HCT116 (cell line): ENCODE data around the gene WSB1. TPM values are rescaled to one million over a fixed set of nuclear protein-coding genes. Genes with fewer than 3 reads are reported as not detected.

Experiments used
- ATAC-seq: fragments of 200-7000 bp; cut with Tn5 transposase; 2 replicates; pipeline ENCODE4 v1.9.1; 2020; ENCODE audit warnings: mild to moderate bottlenecking, moderate library complexity
- BruUV-seq: library from RNA; stranded (reverse); fragments of 400-500 nt; replicated peaks from 2 replicates; lab custom pipeline; 2021; lab: Mats Ljungman, UMichigan
- CTCF ChIA-PET: fragments of 300-600 bp; sonication (Branson Sonifier 250); formaldehyde crosslinking; loops from one replicate; lab custom pipeline; 2021; ENCODE audit warnings: antibody characterized with exemption; lab: Charles Lee
- POLR2A ChIA-PET: fragments of 300-600, 350-600 bp; sonication (Branson Sonifier 250); formaldehyde crosslinking; loops from one replicate; lab custom pipeline; 2021; ENCODE audit warnings: antibody characterized with exemption; lab: Charles Lee
- RAD21 ChIA-PET, 2 experiments: fragments of 300-600 bp; sonication (Branson Sonifier 250); formaldehyde crosslinking; loops; one replicate each; lab custom pipeline; 2023; ENCODE audit warnings: low total read pairs in 2 of 2; ENCODE audit not compliant: uncharacterized antibody in 2 of 2, unreplicated experiment in 2 of 2, low non-redundant PET in 1 of 2; lab: Charles Lee
- DNase-seq: peaks from one replicate; pipeline ENCODE4 v3.0.0-alpha.2; 2010; ENCODE audit warnings: low read depth, low spot score
- H2AFZ ChIP-seq: fragments of 200-600 bp; shearing (Covaris generic), sonication (generic); 2 replicates; pipeline ENCODE4 v1.6.1; 2017; ENCODE audit warnings: low read depth, mixed run types, mixed read lengths, antibody characterized with exemption, low read length; ENCODE audit not compliant: poor library complexity, severe bottlenecking
- H3K27ac ChIP-seq: 2 replicates; pipeline ENCODE4 v1.5.1; 2012; ENCODE audit warnings: low read depth, low read length
- H3K27me3 ChIP-seq: fragments of 200-600 bp; sonication (generic); 2 replicates; pipeline ENCODE4 v1.6.1; 2016; ENCODE audit warnings: mixed run types, low read length, mixed read lengths; ENCODE audit not compliant: insufficient read depth
- H3K36me3 ChIP-seq, 2 experiments: fragments of 200-500 bp in 1 of 2; fragments of 200-600 bp in 1 of 2; sonication (Bioruptor generic) in 1 of 2; sonication (generic) in 1 of 2; 2 replicates each; pipeline versions ENCODE4 v1.5.1 to v1.6.1; 2014 to 2016; ENCODE audit warnings: low read length in 2 of 2, inconsistent platforms in 1 of 2, mixed read lengths in 1 of 2, mixed run types in 1 of 2; ENCODE audit not compliant: insufficient read depth in 2 of 2, control insufficient read depth in 1 of 2
- H3K4me1 ChIP-seq, 2 experiments: fragments of 200-600 bp in 1 of 2; sonication (generic) in 1 of 2; 2 replicates each; pipeline versions ENCODE4 v1.5.1 to v1.6.1; 2012 to 2017; ENCODE audit warnings: low read length in 2 of 2, inconsistent platforms in 1 of 2, mild to moderate bottlenecking in 1 of 2, mixed read lengths in 1 of 2, mixed run types in 1 of 2, moderate library complexity in 1 of 2; ENCODE audit not compliant: insufficient read depth in 2 of 2, control insufficient read depth in 1 of 2
- H3K4me2 ChIP-seq: fragments of 200-600 bp; sonication (generic); 2 replicates; pipeline ENCODE4 v1.6.1; 2017; ENCODE audit warnings: mixed run types, low read length, mixed read lengths
- H3K4me3 ChIP-seq, 2 experiments: fragments of 200-600 bp in 1 of 2; sonication (generic) in 1 of 2; replicated peaks in 1 of 2; 2 replicates each; pipeline ENCODE4 v1.5.1; 2011 to 2016; ENCODE audit warnings: low read length in 2 of 2, control low read depth in 1 of 2, low read depth in 1 of 2, mild to moderate bottlenecking in 1 of 2, mixed read lengths in 1 of 2, mixed run types in 1 of 2
- H3K79me2 ChIP-seq: fragments of 200-600 bp; sonication (generic); 2 replicates; pipeline ENCODE4 v1.6.1; 2017; ENCODE audit warnings: mild to moderate bottlenecking, mixed run types, low read length, moderate library complexity, mixed read lengths; ENCODE audit not compliant: insufficient read depth
- H3K9ac ChIP-seq: fragments of 200-600 bp; sonication (generic); 2 replicates; pipeline ENCODE4 v1.6.1; 2016; ENCODE audit warnings: low read length, mixed read lengths
- H3K9me2 ChIP-seq: fragments of 200-600 bp; sonication (generic), shearing (Covaris generic); 2 replicates; pipeline ENCODE4 v1.6.1; 2017; ENCODE audit warnings: mixed run types, mild to moderate bottlenecking, moderate library complexity; ENCODE audit not compliant: insufficient read depth
- H3K9me3 ChIP-seq, 2 experiments: fragments of 200-500 bp in 1 of 2; fragments of 200-600 bp in 1 of 2; sonication (Bioruptor generic) in 1 of 2; sonication (generic) in 1 of 2; 2 replicates each; pipeline ENCODE4 v1.6.1; 2014 to 2017; ENCODE audit warnings: low read length in 2 of 2, mixed read lengths in 2 of 2, inconsistent platforms in 1 of 2, low read depth in 1 of 2, mild to moderate bottlenecking in 1 of 2, mixed run types in 1 of 2, moderate library complexity in 1 of 2; ENCODE audit not compliant: control insufficient read depth in 1 of 2, insufficient read depth in 1 of 2
- H4K20me1 ChIP-seq: fragments of 200-600 bp; sonication (generic), shearing (Covaris generic); 2 replicates; pipeline ENCODE4 v1.6.1; 2017; ENCODE audit warnings: mixed run types, mild to moderate bottlenecking, moderate library complexity; ENCODE audit not compliant: insufficient read depth
- CEBPB ChIP-seq: IDR thresholded peaks from 2 replicates; pipeline ENCODE4 v1.6.1; 2012; ENCODE audit warnings: low read depth
- EZH2phosphoT487 ChIP-seq: fragments of 200-600 bp; IDR thresholded peaks from 2 replicates; pipeline ENCODE4 v1.6.1; 2018; ENCODE audit warnings: antibody characterized with exemption, borderline replicate concordance
- POLR2AphosphoS5 ChIP-seq: IDR thresholded peaks from 2 replicates; pipeline ENCODE4 v1.6.1; 2011; ENCODE audit warnings: mild to moderate bottlenecking, low read depth, low read length, moderate library complexity
- SP1 ChIP-seq: IDR thresholded peaks from 2 replicates; pipeline ENCODE4 v1.6.1; 2012; ENCODE audit warnings: low read depth
- TCF7L2 ChIP-seq: IDR thresholded peaks from 2 replicates; pipeline ENCODE4 v1.7.0; 2011; ENCODE audit warnings: borderline replicate concordance, inconsistent platforms; ENCODE audit not compliant: insufficient read depth, insufficient read length; ENCODE audit errors: extremely low read depth
- YY1 ChIP-seq: IDR thresholded peaks from 2 replicates; pipeline ENCODE4 v1.6.1; 2011; ENCODE audit warnings: low read length, low read depth, moderate library complexity, mild to moderate bottlenecking; ENCODE audit not compliant: insufficient replicate concordance; ENCODE audit errors: extremely low read depth
- ZFX ChIP-seq: fragments of 450-650 bp; IDR thresholded peaks from 2 replicates; pipeline ENCODE4 v1.6.1; 2017
- intact Hi-C: fragments of 100-400 bp; cut with micrococcal nuclease; formaldehyde crosslinking; loops from 2 replicates; pipeline ENCODE4 v1.10.0; 2022
- total RNA-seq: library from RNA; stranded (reverse); gene quantifications from one replicate; pipeline ENCODE4 v1.2.1, GENCODE V29; 2021; ENCODE audit not compliant: unreplicated experiment
- TF ChIP-seq, protein P1 (sequence below), 3 experiments: fragments of 200-600 bp in 1 of 3; sonication (generic) in 1 of 3; IDR thresholded peaks in 2 of 3; conservative IDR thresholded peaks in 1 of 3; 2 replicates each; pipeline ENCODE4 v1.5.1; 2012 to 2017; ENCODE audit warnings: low read depth in 2 of 3, low read length in 2 of 3, antibody characterized with exemption in 1 of 3, borderline replicate concordance in 1 of 3, control low read depth in 1 of 3, mild to moderate bottlenecking in 1 of 3, mixed read lengths in 1 of 3, mixed run types in 1 of 3, moderate library complexity in 1 of 3; ENCODE audit not compliant: insufficient read depth in 1 of 3

The WSB1 gene
- total RNA-seq, 1 experiment from 2014 or later, result 88.0 TPM

DNA sequence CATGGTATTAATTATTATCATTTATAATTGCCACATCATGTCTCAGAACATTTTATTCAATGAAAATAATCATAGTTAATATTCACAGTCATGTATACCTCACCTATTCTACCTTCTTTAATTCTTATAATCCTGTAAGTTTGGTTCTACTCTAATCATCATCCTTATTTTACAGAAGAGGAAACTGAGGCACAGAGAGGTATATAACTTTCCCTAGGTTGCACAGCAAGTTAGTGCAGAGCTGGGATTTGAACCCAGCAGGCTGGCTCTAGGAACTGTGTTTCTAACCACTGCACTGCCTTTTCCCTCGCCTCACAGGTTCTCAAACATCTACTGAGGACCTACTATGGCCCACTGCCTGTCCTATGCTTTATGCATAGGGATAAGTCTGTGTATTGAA lies 32.7 kb downstream of the WSB1 start:
- BruUV-seq, result no TSS peak
- TF ChIP-seq, protein P1, sequence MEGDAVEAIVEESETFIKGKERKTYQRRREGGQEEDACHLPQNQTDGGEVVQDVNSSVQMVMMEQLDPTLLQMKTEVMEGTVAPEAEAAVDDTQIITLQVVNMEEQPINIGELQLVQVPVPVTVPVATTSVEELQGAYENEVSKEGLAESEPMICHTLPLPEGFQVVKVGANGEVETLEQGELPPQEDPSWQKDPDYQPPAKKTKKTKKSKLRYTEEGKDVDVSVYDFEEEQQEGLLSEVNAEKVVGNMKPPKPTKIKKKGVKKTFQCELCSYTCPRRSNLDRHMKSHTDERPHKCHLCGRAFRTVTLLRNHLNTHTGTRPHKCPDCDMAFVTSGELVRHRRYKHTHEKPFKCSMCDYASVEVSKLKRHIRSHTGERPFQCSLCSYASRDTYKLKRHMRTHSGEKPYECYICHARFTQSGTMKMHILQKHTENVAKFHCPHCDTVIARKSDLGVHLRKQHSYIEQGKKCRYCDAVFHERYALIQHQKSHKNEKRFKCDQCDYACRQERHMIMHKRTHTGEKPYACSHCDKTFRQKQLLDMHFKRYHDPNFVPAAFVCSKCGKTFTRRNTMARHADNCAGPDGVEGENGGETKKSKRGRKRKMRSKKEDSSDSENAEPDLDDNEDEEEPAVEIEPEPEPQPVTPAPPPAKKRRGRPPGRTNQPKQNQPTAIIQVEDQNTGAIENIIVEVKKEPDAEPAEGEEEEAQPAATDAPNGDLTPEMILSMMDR (IDR thresholded peaks at IDR 0.05 in 2 of 3, conservative IDR thresholded peaks at IDR 0.05 in 1 of 3; ENCODE audit: borderline replicate concordance in 1 of 3, insufficient read depth in 1 of 3, low read depth in 2 of 3, low read length in 2 of 3), result no peak
- TF ChIP-seq EZH2phosphoT487 (no peak), SP1 (no peak)
- POLR2A ChIA-PET, result interaction anchor here (1.8 kb wide), 1 partner anchor 32 kb away, joined by 8 read pairs; no protein-coding TSS in a partner anchor

GRCh38 chr17:27327397-27327796 lies 33.5 kb downstream of the WSB1 start:
- DNase-seq (no peak), ATAC-seq (no peak)
- no TSS peak for BruUV-seq
- H3K36me3 ChIP-seq, result no peaks in the 10 kb centered on the region
- TF ChIP-seq EZH2phosphoT487 (no peak), ZFX (no peak), SP1 (no peak), POLR2AphosphoS5 (no peak), TCF7L2 (no peak), CEBPB (no peak), YY1 (no peak)
- no peak overlapping the region for H3K9ac ChIP-seq
- H3K4me1 ChIP-seq, result peaks cover 25 to 32% of the 10 kb centered on the region in 2 experiments
- no peak overlapping the region for H3K27ac ChIP-seq
- no peak overlapping the region for H2AFZ ChIP-seq
- H3K9me3 ChIP-seq, result no peaks in the 10 kb centered on the region
- intact Hi-C loops, result no loop called here
- H3K9me2 ChIP-seq, result no peaks in the 10 kb centered on the region
- ChIA-PET POLR2A (interaction anchor here (0.6 to 1.8 kb wide), 2 partner anchors 8 to 32 kb away, joined by 4 to 8 read pairs; no protein-coding TSS in a partner anchor), CTCF (interaction anchor here (0.7 to 2.0 kb wide), 3 partner anchors 91 to 327 kb away, joined by 3 to 6 read pairs (median 3); no protein-coding TSS in a partner anchor), RAD21 (no interaction called here)
- H3K4me2 ChIP-seq, result no peak overlapping the region
- H4K20me1 ChIP-seq, result no peaks in the 10 kb centered on the region
- no peaks in the 10 kb centered on the region for H3K79me2 ChIP-seq
- H3K27me3 ChIP-seq, result no peaks in the 10 kb centered on the region
- H3K4me3 ChIP-seq, result no peak overlapping the region

More for the DNA sequence above, 32.7 kb downstream of the WSB1 start:
- ChIA-PET RAD21 (no interaction called here), CTCF (interaction anchor here (0.7 to 2.0 kb wide), 2 partner anchors 90 to 120 kb away, joined by 3 to 6 read pairs; no protein-coding TSS in a partner anchor)
- Histone ChIP-seq H3K27ac (no peak overlapping the region), H3K27me3 (no peaks in the 10 kb centered on the region), H3K4me3 (no peak overlapping the region), H3K9ac (no peak overlapping the region), H3K79me2 (no peaks in the 10 kb centered on the region), H4K20me1 (no peaks in the 10 kb centered on the region), H2AFZ (no peak overlapping the region), H3K4me2 (no peak overlapping the region), H3K4me1 (peaks cover 16 to 24% of the 10 kb centered on the region in 2 experiments), H3K36me3 (no peaks in the 10 kb centered on the region), H3K9me3 (no peaks in the 10 kb centered on the region), H3K9me2 (no peaks in the 10 kb centered on the region)
- ATAC-seq (no peak), DNase-seq (no peak)
- intact Hi-C loops, result no loop called here
